ENCODE measurements around the gene LCE6A.

The LCE6A gene, protein sequence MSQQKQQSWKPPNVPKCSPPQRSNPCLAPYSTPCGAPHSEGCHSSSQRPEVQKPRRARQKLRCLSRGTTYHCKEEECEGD

DNA sequence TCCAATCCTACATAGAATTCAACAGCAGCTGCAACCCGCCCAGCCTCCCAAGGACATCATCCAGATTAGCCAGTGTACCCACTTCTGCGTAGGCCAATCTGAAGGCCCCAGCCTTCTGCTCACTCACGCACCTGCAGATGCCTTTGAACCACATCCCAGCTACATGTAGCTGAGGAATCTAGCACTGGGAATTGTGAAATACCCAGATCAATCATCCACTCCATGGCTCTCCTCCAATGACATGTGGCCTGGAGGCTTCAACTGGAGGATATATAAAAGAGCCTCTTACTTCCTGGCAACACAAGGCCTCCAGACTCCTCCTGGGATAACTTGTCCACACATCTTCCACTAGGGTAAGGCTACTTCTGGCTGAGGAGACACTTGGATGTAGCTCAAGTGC is at the start of gene LCE6A:
LCE6A (plus strand) TSS at position 301 of the 400 bp plus-strand sequence. CDS start 665 bp downstream, outside the sequence.
- Histone ChIP-seq H3K9me3 (ENCODE audit: control insufficient read depth, insufficient read depth, low read length) (peaks cover 2% of the 10 kb centered on the region), H3K4me3 (ENCODE audit: low read depth, low read length) (no peak within 1 kb of the TSS), H3K4me1 (ENCODE audit: control insufficient read depth, insufficient read depth, low read length) (no peaks in the 10 kb centered on the region), H3K9ac (ENCODE audit: low read depth, low read length) (no peak within 1 kb of the TSS), H3K27me3 (ENCODE audit: control insufficient read depth, insufficient read depth, low read length) (no peaks in the 10 kb centered on the region), H3K36me3 (ENCODE audit: control insufficient read depth, insufficient read depth, low read length) (no peaks in the 10 kb centered on the region)

DNA sequence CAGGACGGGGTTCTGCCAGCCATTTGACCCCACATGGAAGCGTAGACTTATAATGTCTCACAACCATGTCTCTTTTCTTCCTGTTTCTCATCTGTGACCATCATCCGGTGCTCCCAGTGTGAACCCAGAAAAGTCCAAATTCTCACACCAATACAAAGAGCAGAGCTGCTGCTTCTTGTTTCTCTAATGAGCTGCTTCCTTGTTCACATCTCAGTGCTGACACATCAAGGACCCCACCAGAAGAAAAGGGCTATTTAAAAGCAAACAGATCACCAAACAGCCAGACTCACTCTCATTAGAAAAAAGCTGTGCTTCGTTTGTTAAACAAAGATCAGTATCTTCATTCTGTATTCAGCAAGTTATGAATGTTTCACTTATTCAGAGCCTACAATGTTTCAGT is 47.0 kb upstream of the LCE6A start:
- Histone ChIP-seq H3K36me3 (ENCODE audit: control insufficient read depth, insufficient read depth, low read length) (no peaks in the 10 kb centered on the region), H3K4me3 (ENCODE audit: low read depth, low read length) (no peak overlapping the region), H3K4me1 (ENCODE audit: control insufficient read depth, insufficient read depth, low read length) (no peaks in the 10 kb centered on the region), H3K27me3 (ENCODE audit: control insufficient read depth, insufficient read depth, low read length) (no peaks in the 10 kb centered on the region), H3K9ac (ENCODE audit: low read depth, low read length) (no peak overlapping the region), H3K9me3 (ENCODE audit: control insufficient read depth, insufficient read depth, low read length) (no peaks in the 10 kb centered on the region)

DNA sequence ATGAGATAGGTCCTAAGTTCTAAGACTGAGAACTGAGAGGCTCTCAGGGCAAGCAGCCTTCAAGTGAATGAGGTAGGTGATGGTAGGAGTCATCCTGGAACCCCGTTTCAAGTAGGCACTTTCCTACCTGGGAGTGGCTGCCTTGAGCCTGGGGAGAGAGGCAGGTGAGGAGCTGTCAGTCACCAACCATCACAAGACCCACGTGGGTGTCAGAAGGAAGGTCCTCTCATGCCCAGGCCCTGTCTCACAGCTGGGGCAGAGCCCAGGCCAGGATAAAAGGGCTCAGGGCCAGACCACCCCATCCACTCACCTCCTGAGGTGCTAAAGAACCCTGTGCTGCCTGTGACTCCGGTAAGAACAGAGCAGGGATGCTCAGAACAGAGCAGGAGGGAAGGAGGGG is 46.2 kb upstream of the LCE6A start, which contains the start of gene LCE1D:
LCE1D (plus strand) TSS at position 301 of the 400 bp plus-strand sequence. CDS start 1,074 bp downstream, outside the sequence.
- no peaks in the 10 kb centered on the region for H3K9me3 ChIP-seq (ENCODE audit: control insufficient read depth, insufficient read depth, low read length)
- no peak within 1 kb of the TSS for H3K9ac ChIP-seq (ENCODE audit: low read depth, low read length)
- no peaks in the 10 kb centered on the region for H3K36me3 ChIP-seq (ENCODE audit: control insufficient read depth, insufficient read depth, low read length)
- H3K4me3 ChIP-seq (ENCODE audit: low read depth, low read length): no peak within 1 kb of the TSS
- no peaks in the 10 kb centered on the region for H3K27me3 ChIP-seq (ENCODE audit: control insufficient read depth, insufficient read depth, low read length)
- H3K4me1 ChIP-seq (ENCODE audit: control insufficient read depth, insufficient read depth, low read length): no peaks in the 10 kb centered on the region

DNA sequence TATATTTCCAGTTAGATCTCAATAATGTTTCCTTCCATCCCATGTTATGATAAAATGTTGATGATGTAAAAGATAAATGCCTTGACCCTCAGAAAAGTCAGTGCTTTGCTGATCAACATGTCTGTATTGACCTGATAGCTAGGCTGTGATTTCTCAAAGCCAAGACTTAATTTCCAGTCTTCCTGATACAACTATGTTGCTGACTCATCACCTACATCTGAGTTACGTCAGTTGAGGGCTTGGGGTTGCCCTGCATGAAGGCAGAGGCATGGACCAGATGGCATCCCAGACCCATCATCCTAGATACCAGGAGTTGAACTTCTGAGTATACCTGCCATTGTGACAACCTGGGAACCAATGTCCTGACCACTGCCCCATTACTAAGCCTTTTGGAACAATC is 41.3 kb upstream of the LCE6A start:
- Histone ChIP-seq H3K36me3 (ENCODE audit: control insufficient read depth, insufficient read depth, low read length) (no peaks in the 10 kb centered on the region), H3K9me3 (ENCODE audit: control insufficient read depth, insufficient read depth, low read length) (peaks cover 6% of the 10 kb centered on the region), H3K4me1 (ENCODE audit: control insufficient read depth, insufficient read depth, low read length) (no peaks in the 10 kb centered on the region)

DNA sequence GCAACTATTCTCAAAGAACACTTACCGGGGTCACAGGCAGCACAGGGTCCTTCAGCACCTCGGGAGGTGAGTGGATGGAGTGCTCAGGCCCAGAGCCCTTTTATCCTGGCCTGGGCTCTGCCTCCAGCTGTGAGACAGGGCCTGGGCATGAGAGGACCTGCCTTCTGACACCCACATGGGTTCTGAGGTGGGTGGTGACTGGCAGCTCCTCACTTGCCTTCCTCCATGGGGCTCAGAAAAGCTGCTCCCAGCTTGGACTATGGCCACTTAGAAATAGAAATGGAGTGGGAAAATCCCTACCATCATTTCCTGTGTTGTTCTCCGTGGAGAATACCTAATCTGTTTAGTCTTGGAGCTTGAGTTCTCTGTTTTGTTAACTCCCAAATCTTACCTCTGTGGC is 36.1 kb upstream of the LCE6A start, which contains the start of gene LCE1C:
LCE1C (minus strand) TSS at position 76 of the 400 bp plus-strand sequence. CDS start 1,173 bp downstream, outside the sequence.
- Histone ChIP-seq H3K9ac (ENCODE audit: low read depth, low read length) (no peak within 1 kb of the TSS), H3K4me1 (ENCODE audit: control insufficient read depth, insufficient read depth, low read length) (no peaks in the 10 kb centered on the region), H3K36me3 (ENCODE audit: control insufficient read depth, insufficient read depth, low read length) (no peaks in the 10 kb centered on the region), H3K4me3 (ENCODE audit: low read depth, low read length) (no peak within 1 kb of the TSS), H3K9me3 (ENCODE audit: control insufficient read depth, insufficient read depth, low read length) (peaks cover 21% of the 10 kb centered on the region), H3K27me3 (ENCODE audit: control insufficient read depth, insufficient read depth, low read length) (no peaks in the 10 kb centered on the region)

More for the DNA sequence above, 41.3 kb upstream of the LCE6A start:
- H3K4me3 ChIP-seq (ENCODE audit: low read depth, low read length): no peak overlapping the region
- no peaks in the 10 kb centered on the region for H3K27me3 ChIP-seq (ENCODE audit: control insufficient read depth, insufficient read depth, low read length)
- H3K9ac ChIP-seq (ENCODE audit: low read depth, low read length): no peak overlapping the region

DNA sequence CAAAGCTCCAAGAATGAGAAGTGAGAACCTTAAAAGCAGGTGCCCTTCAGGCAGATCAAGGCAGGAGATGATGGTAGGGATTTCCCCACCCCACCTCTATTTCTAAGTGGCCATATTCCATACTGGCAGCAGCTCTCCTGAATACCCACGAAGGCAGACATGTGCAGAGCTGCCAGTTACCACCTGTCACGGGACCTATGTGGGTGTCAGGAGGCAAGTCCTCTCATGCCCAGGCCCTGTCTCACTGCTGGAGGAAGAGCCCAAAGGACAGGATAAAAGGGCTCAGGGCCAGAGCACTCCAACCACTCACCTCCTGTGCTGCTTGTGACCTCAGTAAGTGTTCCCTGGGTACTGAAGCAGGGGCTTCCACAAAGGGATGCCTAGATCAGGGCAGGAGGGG is 31.6 kb upstream of the LCE6A start:
- Histone ChIP-seq H3K9ac (ENCODE audit: low read depth, low read length) (no peak overlapping the region), H3K36me3 (ENCODE audit: control insufficient read depth, insufficient read depth, low read length) (no peaks in the 10 kb centered on the region), H3K9me3 (ENCODE audit: control insufficient read depth, insufficient read depth, low read length) (peaks cover 21% of the 10 kb centered on the region), H3K4me3 (ENCODE audit: low read depth, low read length) (no peak overlapping the region), H3K27me3 (ENCODE audit: control insufficient read depth, insufficient read depth, low read length) (no peaks in the 10 kb centered on the region), H3K4me1 (ENCODE audit: control insufficient read depth, insufficient read depth, low read length) (no peaks in the 10 kb centered on the region)

DNA sequence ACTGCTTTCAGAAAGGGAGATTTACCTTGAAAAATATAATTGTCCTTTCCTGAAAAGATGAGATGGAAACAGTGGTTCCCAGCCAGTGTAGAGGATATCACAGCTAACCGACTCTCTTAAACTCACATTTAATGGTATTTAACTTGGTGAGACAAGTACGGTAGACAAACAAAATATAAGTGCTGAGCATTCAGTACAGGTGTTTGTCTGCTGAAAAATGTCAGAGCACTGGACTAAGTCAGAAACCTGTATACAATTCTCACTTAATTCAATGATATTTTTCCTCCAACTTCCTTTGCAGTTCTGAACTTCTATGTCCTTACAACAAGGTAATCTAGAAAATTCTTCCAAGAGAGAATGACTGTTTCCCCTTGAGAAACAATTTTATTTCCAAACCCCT is 31.0 kb upstream of the LCE6A start, which contains the start of gene LCE1B:
LCE1B (plus strand) TSS at position 301 of the 400 bp plus-strand sequence. CDS start 476 bp downstream, outside the sequence.
- H3K27me3 ChIP-seq (ENCODE audit: control insufficient read depth, insufficient read depth, low read length): no peaks in the 10 kb centered on the region
- no peak within 1 kb of the TSS for H3K9ac ChIP-seq (ENCODE audit: low read depth, low read length)
- peaks cover 21% of the 10 kb centered on the region for H3K9me3 ChIP-seq (ENCODE audit: control insufficient read depth, insufficient read depth, low read length)

DNA sequence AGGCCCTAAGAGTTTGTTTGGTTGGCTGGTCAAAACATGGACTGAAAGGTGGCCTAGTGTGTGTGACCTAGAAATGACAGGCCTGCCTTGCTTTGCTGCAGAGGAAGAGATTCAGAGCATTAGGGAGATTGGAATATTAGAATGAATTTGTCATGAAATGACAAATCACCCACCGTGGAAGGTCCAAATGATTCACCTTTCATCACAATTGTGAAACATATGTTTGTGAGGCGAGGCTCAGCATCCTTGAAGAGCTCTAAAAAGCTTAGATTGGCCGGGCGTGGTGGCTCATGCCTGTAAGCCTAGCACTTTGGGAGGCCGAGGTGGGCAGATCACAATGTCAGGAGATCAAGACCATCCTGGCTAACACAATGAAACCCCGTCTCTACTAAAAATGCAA is 25.3 kb upstream of the LCE6A start:
- H3K9ac ChIP-seq (ENCODE audit: low read depth, low read length): no peak overlapping the region
- H3K9me3 ChIP-seq (ENCODE audit: control insufficient read depth, insufficient read depth, low read length): peaks cover 15% of the 10 kb centered on the region
- H3K4me1 ChIP-seq (ENCODE audit: control insufficient read depth, insufficient read depth, low read length): no peaks in the 10 kb centered on the region
- no peaks in the 10 kb centered on the region for H3K36me3 ChIP-seq (ENCODE audit: control insufficient read depth, insufficient read depth, low read length)
- no peaks in the 10 kb centered on the region for H3K27me3 ChIP-seq (ENCODE audit: control insufficient read depth, insufficient read depth, low read length)
- H3K4me3 ChIP-seq (ENCODE audit: low read depth, low read length): no peak overlapping the region

More for the DNA sequence above, 31.0 kb upstream of the LCE6A start, which contains the start of gene LCE1B:
- no peaks in the 10 kb centered on the region for H3K4me1 ChIP-seq (ENCODE audit: control insufficient read depth, insufficient read depth, low read length)
- no peak within 1 kb of the TSS for H3K4me3 ChIP-seq (ENCODE audit: low read depth, low read length)
- H3K36me3 ChIP-seq (ENCODE audit: control insufficient read depth, insufficient read depth, low read length): no peaks in the 10 kb centered on the region

DNA sequence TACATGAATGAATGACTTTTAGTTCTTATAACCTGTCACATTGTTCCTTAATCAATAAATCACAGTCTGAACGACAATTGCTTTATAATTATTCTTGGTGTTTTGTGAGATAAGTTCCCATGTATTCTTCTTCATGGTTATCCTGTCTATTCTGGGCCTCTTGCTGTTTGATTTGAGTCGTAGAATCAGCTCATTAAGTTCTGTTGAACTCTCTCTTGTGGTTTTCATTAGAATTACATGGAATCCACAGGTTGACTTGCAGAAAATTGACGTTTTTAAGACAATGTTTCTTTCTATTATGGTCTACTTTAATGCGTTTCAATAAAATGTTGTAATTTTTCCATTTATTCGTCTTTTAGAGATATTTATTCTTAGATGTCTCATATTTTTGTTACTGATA is 19.4 kb upstream of the LCE6A start:
- Histone ChIP-seq H3K9me3 (ENCODE audit: control insufficient read depth, insufficient read depth, low read length) (peaks cover 15% of the 10 kb centered on the region), H3K27me3 (ENCODE audit: control insufficient read depth, insufficient read depth, low read length) (no peaks in the 10 kb centered on the region), H3K4me1 (ENCODE audit: control insufficient read depth, insufficient read depth, low read length) (no peaks in the 10 kb centered on the region), H3K9ac (ENCODE audit: low read depth, low read length) (no peak overlapping the region), H3K4me3 (ENCODE audit: low read depth, low read length) (no peak overlapping the region), H3K36me3 (ENCODE audit: control insufficient read depth, insufficient read depth, low read length) (no peaks in the 10 kb centered on the region)

DNA sequence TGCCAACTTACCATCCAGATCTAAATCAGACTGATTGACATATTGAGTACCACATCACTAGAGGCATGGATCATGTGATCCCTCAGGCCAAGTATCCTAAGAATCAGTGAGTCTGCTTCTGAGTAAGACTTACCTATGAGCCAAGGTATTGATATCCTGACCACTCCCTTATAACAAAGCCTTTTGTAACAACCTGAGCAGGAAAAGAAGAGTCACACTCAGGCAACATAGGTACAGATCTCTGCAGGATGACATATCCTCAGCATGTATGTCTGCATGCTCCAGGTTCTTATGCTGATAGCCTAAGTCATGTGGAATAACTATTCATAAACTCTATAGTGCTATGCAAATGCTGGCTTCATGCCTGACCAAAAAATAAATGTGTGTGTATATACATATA is 17.7 kb upstream of the LCE6A start:
- Histone ChIP-seq H3K9ac (ENCODE audit: low read depth, low read length) (no peak overlapping the region), H3K36me3 (ENCODE audit: control insufficient read depth, insufficient read depth, low read length) (no peaks in the 10 kb centered on the region), H3K4me3 (ENCODE audit: low read depth, low read length) (no peak overlapping the region), H3K9me3 (ENCODE audit: control insufficient read depth, insufficient read depth, low read length) (peaks cover 14% of the 10 kb centered on the region), H3K4me1 (ENCODE audit: control insufficient read depth, insufficient read depth, low read length) (no peaks in the 10 kb centered on the region), H3K27me3 (ENCODE audit: control insufficient read depth, insufficient read depth, low read length) (no peaks in the 10 kb centered on the region)

DNA sequence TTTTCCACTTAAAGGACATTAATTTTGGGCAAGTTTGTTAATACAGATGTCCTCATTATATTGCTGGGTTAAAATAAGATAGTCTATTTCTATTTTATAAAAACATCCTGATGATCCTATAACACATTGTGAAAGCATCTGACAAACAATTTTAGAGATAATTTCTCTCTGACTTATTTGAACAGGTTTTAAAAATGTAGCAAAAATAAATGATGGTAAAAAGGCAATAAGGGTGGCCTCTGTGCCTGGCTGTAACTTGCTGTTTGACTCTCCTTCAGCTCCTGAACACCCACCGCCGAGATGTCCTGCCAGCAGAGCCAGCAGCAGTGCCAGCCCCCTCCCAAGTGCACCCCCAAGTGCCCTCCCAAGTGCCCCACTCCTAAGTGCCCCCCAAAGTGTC is 15.5 kb upstream of the LCE6A start, which contains the start of gene LCE1A:
LCE1A (plus strand) TSS at position 301 of the 400 bp plus-strand sequence; CDS start at position 301, 0 bp downstream.
- H3K27me3 ChIP-seq (ENCODE audit: control insufficient read depth, insufficient read depth, low read length): no peaks in the 10 kb centered on the region
- no peaks in the 10 kb centered on the region for H3K36me3 ChIP-seq (ENCODE audit: control insufficient read depth, insufficient read depth, low read length)
- H3K9me3 ChIP-seq (ENCODE audit: control insufficient read depth, insufficient read depth, low read length): peaks cover 14% of the 10 kb centered on the region
- no peak within 1 kb of the TSS for H3K4me3 ChIP-seq (ENCODE audit: low read depth, low read length)
- no peaks in the 10 kb centered on the region for H3K4me1 ChIP-seq (ENCODE audit: control insufficient read depth, insufficient read depth, low read length)
- H3K9ac ChIP-seq (ENCODE audit: low read depth, low read length): no peak within 1 kb of the TSS

DNA sequence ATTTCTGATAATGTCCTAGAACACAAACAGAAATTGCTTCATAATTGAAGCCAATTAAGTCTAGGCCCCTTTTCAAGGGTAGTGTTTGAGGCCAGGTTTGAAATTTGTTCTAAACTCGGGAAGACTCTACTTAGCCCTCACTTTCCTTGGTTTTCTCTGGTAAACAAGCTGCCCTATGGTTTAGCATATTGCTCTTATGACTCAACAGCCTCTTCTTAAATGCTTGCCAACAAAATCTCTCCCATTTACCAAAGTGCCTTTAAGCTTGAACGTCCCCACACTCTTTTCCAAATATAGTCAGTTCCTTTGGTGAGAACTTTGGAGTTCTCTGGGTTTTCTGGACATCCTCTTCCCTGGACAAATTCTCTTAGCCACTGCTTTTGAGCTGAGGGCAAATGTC is 5.8 kb upstream of the LCE6A start:
- no peaks in the 10 kb centered on the region for H3K4me1 ChIP-seq (ENCODE audit: control insufficient read depth, insufficient read depth, low read length)

More for the DNA sequence above, 5.8 kb upstream of the LCE6A start:
- H3K4me3 ChIP-seq (ENCODE audit: low read depth, low read length): no peak overlapping the region
- H3K9me3 ChIP-seq (ENCODE audit: control insufficient read depth, insufficient read depth, low read length): no peaks in the 10 kb centered on the region
- H3K9ac ChIP-seq (ENCODE audit: low read depth, low read length): no peak overlapping the region
- H3K27me3 ChIP-seq (ENCODE audit: control insufficient read depth, insufficient read depth, low read length): no peaks in the 10 kb centered on the region
- no peaks in the 10 kb centered on the region for H3K36me3 ChIP-seq (ENCODE audit: control insufficient read depth, insufficient read depth, low read length)
